Measurements from ENCODE around the gene WNT7B. TPM values are rescaled to one million over a fixed set of nuclear protein-coding genes. Genes with fewer than 3 reads are reported as not detected.

Gene WNT7B
- total RNA-seq, 2 experiments from 2014 or later: not detected

DNA sequence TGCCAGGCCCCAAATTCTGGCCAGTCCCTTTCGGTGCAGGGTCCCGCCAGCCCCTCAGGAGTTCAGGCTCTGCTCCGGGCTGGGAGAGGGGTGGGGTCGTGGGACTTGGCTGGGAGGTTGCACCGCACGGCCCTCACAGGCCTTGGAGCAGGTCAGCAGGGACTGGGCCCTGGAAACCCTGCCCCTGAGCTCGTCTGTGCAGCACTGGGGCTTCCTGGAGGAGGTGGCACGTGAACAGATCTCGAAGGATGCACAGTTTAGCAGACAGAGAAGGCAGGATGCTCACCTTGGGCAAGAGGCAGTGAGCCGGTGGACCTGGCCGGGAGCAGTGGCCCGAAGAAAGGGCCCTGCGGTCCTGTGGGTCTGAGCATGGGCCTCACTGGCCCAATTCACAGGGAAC lies 70.0 kb downstream of the WNT7B start:
- no peaks in the 10 kb centered on the region for H3K4me1 ChIP-seq (ENCODE audit: insufficient read depth, low read length)
- H3K36me3 Mint-ChIP-seq (ENCODE audit: low read depth): no peaks in the 10 kb centered on the region
- DNase-seq (no peak), ATAC-seq (ENCODE audit: poor library complexity) (no peak)
- ChIA-PET POLR2A (no interaction called here), CTCF (no interaction called here)
- H3K9me3 ChIP-seq (ENCODE audit: control insufficient read depth in 1 of 2, insufficient read depth in 1 of 2, low read length in 2 of 2): peaks cover 0 to 4% of the 10 kb centered on the region in 2 experiments
- no peaks in the 10 kb centered on the region for H3K4me1 Mint-ChIP-seq (ENCODE audit: low read depth)
- H3K9me3 Mint-ChIP-seq: no peaks in the 10 kb centered on the region
- no peak overlapping the region for H3K4me3 Mint-ChIP-seq
- TF ChIP-seq, protein P1, sequence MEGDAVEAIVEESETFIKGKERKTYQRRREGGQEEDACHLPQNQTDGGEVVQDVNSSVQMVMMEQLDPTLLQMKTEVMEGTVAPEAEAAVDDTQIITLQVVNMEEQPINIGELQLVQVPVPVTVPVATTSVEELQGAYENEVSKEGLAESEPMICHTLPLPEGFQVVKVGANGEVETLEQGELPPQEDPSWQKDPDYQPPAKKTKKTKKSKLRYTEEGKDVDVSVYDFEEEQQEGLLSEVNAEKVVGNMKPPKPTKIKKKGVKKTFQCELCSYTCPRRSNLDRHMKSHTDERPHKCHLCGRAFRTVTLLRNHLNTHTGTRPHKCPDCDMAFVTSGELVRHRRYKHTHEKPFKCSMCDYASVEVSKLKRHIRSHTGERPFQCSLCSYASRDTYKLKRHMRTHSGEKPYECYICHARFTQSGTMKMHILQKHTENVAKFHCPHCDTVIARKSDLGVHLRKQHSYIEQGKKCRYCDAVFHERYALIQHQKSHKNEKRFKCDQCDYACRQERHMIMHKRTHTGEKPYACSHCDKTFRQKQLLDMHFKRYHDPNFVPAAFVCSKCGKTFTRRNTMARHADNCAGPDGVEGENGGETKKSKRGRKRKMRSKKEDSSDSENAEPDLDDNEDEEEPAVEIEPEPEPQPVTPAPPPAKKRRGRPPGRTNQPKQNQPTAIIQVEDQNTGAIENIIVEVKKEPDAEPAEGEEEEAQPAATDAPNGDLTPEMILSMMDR (IDR thresholded peaks at IDR 0.05): no peak
- H3K36me3 ChIP-seq (ENCODE audit: insufficient read depth, low read length): no peaks in the 10 kb centered on the region
- intact Hi-C loops (cut with DNase I, micrococcal nuclease): no loop called here
- no peaks in the 10 kb centered on the region for H3K27me3 ChIP-seq (ENCODE audit: control insufficient read depth in 1 of 2, insufficient read depth in 2 of 2, low read length in 2 of 2)
- peaks cover 18% of the 10 kb centered on the region for H3K27me3 Mint-ChIP-seq
- H3K4me3 ChIP-seq (ENCODE audit: low read length): no peak overlapping the region
- no peak overlapping the region for H3K27ac ChIP-seq (ENCODE audit: low read depth in 1 of 2, low read length in 2 of 2)
- H3K27ac Mint-ChIP-seq: no peak overlapping the region

DNA sequence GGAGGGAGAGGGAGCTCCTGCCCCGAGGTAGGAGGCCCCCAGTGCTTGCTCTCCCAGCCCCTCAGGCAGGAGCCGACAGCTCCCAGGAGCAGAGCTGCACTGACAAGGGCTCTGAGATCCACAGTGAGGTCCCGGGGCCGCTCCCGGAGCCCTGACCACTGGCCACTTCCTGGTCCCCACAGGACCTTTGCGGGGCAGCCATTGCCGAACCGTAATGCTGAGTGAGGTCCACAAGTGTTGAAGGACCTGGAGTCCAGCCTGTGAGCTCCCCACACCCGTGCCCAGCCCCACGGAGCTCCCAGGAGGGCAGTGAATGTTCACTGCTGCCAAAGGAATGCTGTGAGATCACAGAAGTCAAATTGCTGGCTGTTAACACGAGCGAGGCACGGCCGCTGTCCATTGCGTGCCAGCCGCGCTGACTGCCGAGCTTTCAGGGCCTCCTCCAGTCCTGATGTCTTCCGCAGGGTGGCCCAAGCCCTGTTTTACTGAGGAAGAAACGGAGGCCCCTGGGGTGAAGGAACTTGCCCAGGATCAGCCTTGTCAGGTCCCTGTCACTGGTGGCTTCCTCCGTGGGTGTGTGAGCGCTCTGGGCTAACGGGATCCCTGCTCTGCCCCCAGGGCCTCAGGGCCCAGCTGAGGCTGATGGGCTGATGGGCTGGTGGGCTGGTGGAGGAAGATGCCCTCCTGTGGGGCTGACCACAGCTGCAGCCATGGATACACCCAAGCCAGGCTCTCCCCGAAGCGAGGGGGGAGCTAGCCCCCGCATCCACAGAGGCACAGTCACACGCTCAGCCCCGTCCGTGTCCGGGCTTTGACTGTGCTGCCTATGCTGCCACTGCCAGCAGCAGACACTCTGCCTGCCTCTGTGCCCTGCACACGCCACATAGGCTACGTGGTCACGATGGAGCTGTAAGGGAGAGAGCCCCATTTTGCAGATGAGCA lies 70.8 kb downstream of the WNT7B start:
- Mint-ChIP-seq H3K27me3 (peaks cover 18% of the 10 kb centered on the region), H3K9me3 (no peaks in the 10 kb centered on the region), H3K27ac (no peak overlapping the region), H3K4me3 (no peak overlapping the region), H3K4me1 (ENCODE audit: low read depth) (no peaks in the 10 kb centered on the region), H3K36me3 (ENCODE audit: low read depth) (no peaks in the 10 kb centered on the region)
- no peak for ATAC-seq (ENCODE audit: poor library complexity)
- ChIA-PET POLR2A (no interaction called here), CTCF (no interaction called here)
- DNase-seq: no peak
- Histone ChIP-seq H3K9me3 (ENCODE audit: control insufficient read depth in 1 of 2, insufficient read depth in 1 of 2, low read length in 2 of 2) (peaks cover 0 to 4% of the 10 kb centered on the region in 2 experiments), H3K27ac (ENCODE audit: low read depth in 1 of 2, low read length in 2 of 2) (no peak overlapping the region), H3K4me3 (ENCODE audit: low read length) (no peak overlapping the region), H3K4me1 (ENCODE audit: insufficient read depth, low read length) (no peaks in the 10 kb centered on the region), H3K36me3 (ENCODE audit: insufficient read depth, low read length) (no peaks in the 10 kb centered on the region), H3K27me3 (ENCODE audit: control insufficient read depth in 1 of 2, insufficient read depth in 2 of 2, low read length in 2 of 2) (no peaks in the 10 kb centered on the region)
- intact Hi-C loops (cut with DNase I, micrococcal nuclease): no loop called here
- TF ChIP-seq, protein P1 (IDR thresholded peaks at IDR 0.05): no peak

DNA sequence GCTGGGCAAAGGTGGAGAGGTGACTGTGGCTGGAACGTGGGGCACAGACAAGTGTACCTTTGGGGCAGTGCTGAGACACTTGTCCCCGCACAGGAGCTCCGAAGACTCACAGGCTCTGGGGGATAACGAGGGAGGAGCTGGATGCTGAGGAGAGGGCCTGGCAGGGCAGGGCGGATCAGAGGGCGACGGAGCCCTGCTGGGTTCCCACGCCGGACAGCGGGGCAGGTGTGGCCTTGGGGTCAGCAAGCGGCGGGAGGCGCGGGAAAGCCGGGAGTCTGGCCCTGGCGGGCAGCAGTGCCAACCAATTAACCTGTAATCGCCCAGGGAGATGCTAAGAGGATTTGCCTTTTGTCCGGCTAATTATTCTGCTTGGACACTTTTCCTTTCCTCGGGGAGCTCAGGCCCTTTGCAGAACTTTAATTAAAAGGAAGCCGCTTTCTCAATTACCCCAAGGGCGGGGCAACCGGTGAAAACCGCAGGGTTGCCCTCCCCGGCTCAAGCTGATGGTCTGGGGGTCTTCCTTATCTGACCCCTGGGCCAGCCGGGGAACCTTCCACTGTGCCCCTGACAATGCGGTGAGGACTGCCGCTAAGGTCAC lies 71.5 kb downstream of the WNT7B start:
- H3K9me3 ChIP-seq (ENCODE audit: control insufficient read depth in 1 of 2, insufficient read depth in 1 of 2, low read length in 2 of 2): peaks cover 0 to 4% of the 10 kb centered on the region in 2 experiments
- no peak overlapping the region for H3K27ac Mint-ChIP-seq
- no peak overlapping the region for H3K4me3 ChIP-seq (ENCODE audit: low read length)
- H3K27ac ChIP-seq (ENCODE audit: low read depth in 1 of 2, low read length in 2 of 2): no peak overlapping the region
- no peaks in the 10 kb centered on the region for H3K27me3 ChIP-seq (ENCODE audit: control insufficient read depth in 1 of 2, insufficient read depth in 2 of 2, low read length in 2 of 2)
- no peak overlapping the region for H3K4me3 Mint-ChIP-seq
- H3K4me1 ChIP-seq (ENCODE audit: insufficient read depth, low read length): no peaks in the 10 kb centered on the region
- no peaks in the 10 kb centered on the region for H3K4me1 Mint-ChIP-seq (ENCODE audit: low read depth)
- H3K36me3 Mint-ChIP-seq (ENCODE audit: low read depth): no peaks in the 10 kb centered on the region
- H3K36me3 ChIP-seq (ENCODE audit: insufficient read depth, low read length): no peaks in the 10 kb centered on the region
- intact Hi-C loops (cut with DNase I, micrococcal nuclease): no loop called here
- H3K9me3 Mint-ChIP-seq: no peaks in the 10 kb centered on the region
- ATAC-seq (ENCODE audit: poor library complexity) (no peak), DNase-seq (no peak)
- ChIA-PET POLR2A (no interaction called here), CTCF (no interaction called here)
- H3K27me3 Mint-ChIP-seq: peaks cover 21% of the 10 kb centered on the region
- TF ChIP-seq, protein P1 (IDR thresholded peaks at IDR 0.05): no peak

Data from CD4-positive, alpha-beta T cell (primary cell).